ENCODE results near the gene SPRYD3.

Gene SPRYD3

GRCh38 chr12:53063708-53064612, 15.2 kb downstream of the SPRYD3 start:
- DNase-seq (ENCODE audit: low read depth in 2 of 2) = no peak

- no peak for DNase-seq (ENCODE audit: low read depth in 2 of 2)
Observed at GRCh38 chr12:53062977-53063707, 16.0 kb downstream of the SPRYD3 start.

GRCh38 chr12:53062011-53062961, 16.9 kb downstream of the SPRYD3 start:
- DNase-seq (ENCODE audit: low read depth in 2 of 2) = no peak

GRCh38 chr12:53061404-53062010, 17.7 kb downstream of the SPRYD3 start:
- no peak for DNase-seq (ENCODE audit: low read depth in 2 of 2)

GRCh38 chr12:53060721-53061276, 18.4 kb downstream of the SPRYD3 start:
- no peak for DNase-seq (ENCODE audit: low read depth in 2 of 2)

GRCh38 chr12:53060064-53060720, 19.0 kb downstream of the SPRYD3 start:
- no peak for DNase-seq (ENCODE audit: low read depth in 2 of 2)

GRCh38 chr12:53059434-53060063, 19.6 kb downstream of the SPRYD3 start:
- DNase-seq (ENCODE audit: low read depth in 2 of 2) = no peak

GRCh38 chr12:53058674-53059433, 20.3 kb downstream of the SPRYD3 start:
- no peak for DNase-seq (ENCODE audit: low read depth in 2 of 2)

- DNase-seq (ENCODE audit: low read depth in 2 of 2) = no peak
Observed at GRCh38 chr12:53057816-53058500, 21.2 kb downstream of the SPRYD3 start.

GRCh38 chr12:53056901-53057300, 22.3 kb downstream of the SPRYD3 start:
- no peak for DNase-seq (ENCODE audit: low read depth in 2 of 2)

- DNase-seq (ENCODE audit: low read depth in 2 of 2) = no peak
Observed at GRCh38 chr12:53056296-53056695, 22.9 kb downstream of the SPRYD3 start.

GRCh38 chr12:53055471-53056266, 23.5 kb downstream of the SPRYD3 start:
- DNase-seq (ENCODE audit: low read depth in 2 of 2) = no peak

GRCh38 chr12:53054112-53054878, 24.9 kb downstream of the SPRYD3 start:
- peak; percentile 83 to 94 for DNase-seq (ENCODE audit: low read depth in 2 of 2)

GRCh38 chr12:53053218-53054111, 25.7 kb downstream of the SPRYD3 start:
- peak in 1 of 2 experiments; percentile 36 for DNase-seq (ENCODE audit: low read depth in 2 of 2)

GRCh38 chr12:53052419-53053217, 26.6 kb downstream of the SPRYD3 start:
- DNase-seq (ENCODE audit: low read depth in 2 of 2) = no peak

Measured in stimulated activated CD4-positive, alpha-beta T cell treated with anti-CD3 and anti-CD28 coated beads, Interleukin-12 subunit alpha, Interleukin-12 subunit beta, amount 100 ng/mL, for 24 hours (primary cell).